ENCODE measurements around the gene SLC7A11.
A peak's percentile ranks its signal among the peaks of the same experiment; 100 is the strongest.

The SLC7A11 gene

DNA sequence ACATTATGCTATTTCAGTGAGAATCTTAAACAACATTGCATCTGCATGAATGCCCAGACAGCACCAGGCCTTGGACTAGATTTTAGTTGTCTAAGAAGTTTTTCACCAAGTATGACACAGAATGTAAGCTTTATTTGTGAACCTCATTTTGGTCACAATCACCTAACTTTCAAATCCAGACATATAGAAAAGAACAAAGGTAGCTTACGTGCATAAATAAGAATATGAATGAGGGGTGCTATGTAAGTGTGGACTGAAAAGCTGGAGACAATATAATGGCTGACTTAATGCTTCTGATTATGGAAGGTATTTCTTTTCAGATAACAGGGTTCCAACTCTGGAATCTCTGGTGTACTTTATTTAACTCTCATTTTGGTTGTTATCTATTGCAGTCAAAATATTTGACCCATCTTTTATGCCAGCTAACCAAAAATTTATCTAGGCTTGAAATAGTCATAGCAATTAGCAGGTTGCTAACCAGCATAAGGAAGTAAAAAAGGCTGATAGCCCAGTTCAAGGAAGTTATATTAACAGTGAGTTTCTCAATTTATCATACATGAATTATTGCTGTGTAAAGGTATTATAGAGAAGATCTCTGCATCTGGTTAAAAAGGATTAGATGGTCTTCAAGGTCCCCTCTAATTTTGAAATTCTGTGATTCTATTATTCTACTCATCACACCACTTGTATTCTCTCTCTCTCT, 36.5 kb downstream of the SLC7A11 start:
- DNase-seq (ENCODE audit: low spot score), result no peak

DNA sequence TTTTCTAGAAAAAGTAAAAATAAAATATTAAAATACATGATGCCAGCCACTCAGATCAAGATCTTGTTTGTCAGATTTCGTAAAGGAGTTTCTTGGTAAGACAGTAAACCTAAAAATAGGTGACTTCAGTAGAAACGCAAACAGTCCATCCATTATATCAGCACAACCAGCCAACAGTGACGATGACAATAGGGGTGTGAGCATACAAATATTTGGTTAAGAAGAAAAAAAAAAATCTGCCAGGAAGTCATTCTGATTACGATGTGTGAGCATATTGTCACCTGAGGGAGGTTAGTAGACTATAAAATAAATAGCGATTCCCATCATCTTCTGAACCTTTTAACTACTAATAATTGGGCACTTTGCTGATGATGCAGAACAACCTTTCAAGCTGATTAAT, 37.6 kb downstream of the SLC7A11 start:
- DNase-seq (ENCODE audit: low spot score), result no peak

DNA sequence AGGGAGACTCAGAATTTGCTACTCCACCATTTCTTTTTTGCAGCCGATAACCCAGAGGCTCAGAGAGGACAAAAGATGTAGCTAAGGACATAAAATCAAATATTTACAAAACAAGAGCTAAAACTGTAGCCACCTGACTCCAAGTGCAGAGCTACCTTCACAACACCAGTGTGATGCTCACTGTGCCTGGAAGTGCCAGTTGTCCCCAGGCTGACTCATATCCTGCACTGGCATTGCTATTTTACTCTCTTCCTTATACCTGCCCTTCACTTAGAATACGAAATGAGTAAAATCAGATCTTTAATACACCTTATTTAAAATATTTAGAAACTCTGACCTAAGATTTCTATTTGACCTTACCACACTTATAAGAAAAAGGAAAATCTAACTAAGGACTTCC, 39.5 kb downstream of the SLC7A11 start:
- no peak for DNase-seq (ENCODE audit: low spot score)

DNA sequence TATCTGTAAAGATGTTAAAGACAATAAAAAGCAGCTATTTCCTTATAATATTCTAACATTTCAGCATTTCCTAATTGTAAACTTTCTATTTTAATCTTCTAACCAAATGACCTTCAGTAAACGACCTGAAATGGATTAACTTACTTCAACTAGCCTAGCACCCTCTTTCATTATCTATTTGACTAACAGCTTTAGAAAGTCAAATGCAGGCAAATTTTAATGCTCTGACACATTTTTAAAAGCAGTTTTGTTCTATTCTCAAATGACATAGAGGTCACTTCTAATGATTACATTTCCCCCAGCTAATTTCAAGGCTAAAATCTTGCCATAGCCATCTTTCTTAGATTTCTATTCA, 41.9 kb downstream of the SLC7A11 start:
- no peak for DNase-seq (ENCODE audit: low spot score)

DNA sequence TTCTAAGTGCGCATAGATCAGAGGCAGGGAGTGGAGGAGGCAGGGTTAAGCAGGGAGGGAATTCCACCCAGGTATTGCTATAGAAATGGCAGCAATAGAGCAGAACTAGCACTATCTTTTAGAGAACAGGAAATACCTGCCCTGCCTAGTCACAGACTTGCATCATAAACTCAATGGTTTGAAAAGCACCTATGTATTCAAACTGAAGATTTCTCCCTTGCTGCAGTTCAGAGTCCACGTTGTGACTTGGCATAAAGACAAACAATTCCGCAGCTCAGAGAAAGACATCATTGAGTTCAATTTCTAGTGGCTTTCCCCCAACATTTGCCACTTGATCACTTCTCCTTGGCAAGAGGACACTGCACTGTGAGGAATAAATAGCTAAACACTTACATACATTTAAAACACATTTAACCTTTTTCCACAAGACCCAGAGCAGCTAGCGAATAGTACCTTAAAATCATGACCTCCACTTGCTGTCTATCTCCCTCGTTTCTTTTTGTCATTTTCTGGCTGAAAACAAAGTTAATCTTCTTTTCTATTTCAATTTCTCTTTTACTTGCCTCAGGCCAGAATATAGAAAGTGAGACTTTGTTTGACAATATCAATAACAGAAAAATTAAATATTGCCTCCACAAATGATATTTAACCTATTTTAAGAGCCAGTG, 42.4 kb downstream of the SLC7A11 start:
- no peak for DNase-seq (ENCODE audit: low spot score)

DNA sequence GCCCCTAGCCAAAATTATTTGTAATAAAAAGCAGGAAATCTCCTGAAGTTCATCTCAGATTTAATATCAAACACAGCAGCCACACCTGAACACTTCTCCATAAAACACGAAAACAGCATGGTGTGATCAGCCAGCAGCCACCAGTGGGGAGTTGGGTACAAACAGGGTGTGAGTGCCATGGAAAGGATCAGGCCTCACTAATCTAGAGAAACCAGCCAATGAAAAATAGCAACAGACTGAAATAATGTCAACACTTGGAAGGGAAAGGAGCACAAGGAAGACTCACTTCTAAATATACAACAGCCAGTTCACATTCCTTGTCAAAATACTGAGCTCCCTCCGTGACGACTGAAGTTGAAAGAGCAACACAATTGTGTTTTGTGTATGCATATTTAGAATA, 46.0 kb downstream of the SLC7A11 start:
- DNase-seq (ENCODE audit: low spot score), result no peak

DNA sequence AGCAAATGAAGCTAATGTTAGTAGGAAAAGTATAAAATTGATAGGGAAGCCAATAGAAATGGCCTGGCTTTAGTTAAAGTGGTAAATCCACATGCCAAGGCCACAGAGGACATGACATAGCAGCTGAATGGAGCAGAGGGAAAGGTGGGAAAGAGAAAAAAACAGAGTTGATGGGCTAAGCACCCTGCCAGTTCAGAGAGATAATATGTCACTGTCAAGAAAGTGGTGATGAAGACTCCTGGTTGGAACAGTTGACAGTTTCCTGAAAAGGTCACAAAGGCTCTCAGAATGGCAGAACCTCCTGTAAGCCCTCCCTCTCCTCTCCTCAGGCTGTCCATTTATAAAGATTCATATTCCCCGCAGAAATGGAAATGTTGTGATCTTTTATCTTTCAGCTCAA, 48.2 kb downstream of the SLC7A11 start:
- no peak for DNase-seq (ENCODE audit: low spot score)

DNA sequence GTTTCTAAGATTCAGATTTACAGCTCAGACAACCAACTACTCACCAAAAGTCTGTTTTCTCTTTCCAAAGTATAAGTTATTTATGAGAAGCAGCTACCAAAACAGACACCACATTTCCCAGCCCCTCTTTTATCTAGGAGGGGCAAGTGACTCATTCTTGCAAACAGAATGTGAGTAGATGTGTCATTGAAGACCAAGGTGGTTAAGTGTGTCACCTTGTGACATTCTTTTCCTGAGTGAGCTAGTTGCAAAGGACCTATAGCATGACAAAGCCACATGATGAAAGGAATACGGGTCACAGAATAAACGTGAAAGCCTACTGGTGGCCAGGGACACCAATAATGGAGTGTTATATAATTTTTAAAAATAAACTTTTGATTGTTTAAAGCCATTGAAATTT, 50.0 kb downstream of the SLC7A11 start:
- DNase-seq (ENCODE audit: low spot score), result no peak

DNA sequence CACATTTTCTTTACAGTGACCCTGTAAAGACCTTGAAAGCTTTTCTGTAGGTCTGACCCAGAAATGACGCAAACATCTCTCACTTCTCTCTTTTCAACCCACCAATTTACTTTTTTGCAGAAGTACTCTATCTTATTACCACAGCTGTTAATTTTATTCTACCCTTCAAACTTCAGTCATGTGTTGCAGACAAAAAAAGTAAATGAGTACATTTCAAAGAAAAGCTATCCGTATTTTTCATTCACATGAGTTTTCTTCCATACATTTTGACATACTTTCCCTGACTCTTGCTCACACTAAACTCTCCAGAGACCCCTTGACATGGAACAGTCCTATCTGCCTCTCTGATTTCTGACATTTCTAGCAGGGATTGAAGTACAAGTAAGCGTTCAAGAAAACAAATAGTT, 51.7 kb downstream of the SLC7A11 start:
- no peak for DNase-seq (ENCODE audit: low spot score)

DNA sequence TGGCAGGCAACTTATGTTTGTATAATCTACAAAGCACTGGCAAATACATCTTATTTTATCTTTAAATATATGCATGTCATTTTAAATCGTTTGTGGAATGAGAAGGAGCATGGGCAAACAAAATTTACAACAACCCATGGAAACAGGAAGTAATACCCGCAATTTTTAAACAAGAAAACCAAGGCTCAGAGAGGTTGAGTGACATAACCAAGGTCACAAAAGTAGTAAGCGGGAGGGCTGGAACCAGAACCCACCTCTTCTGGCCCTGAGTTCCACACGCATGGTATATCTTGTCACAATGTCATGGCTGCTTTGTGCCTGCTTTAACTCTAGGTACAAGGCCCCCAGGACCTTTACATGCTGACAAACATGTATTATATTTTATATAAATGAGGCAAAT, 52.9 kb downstream of the SLC7A11 start:
- DNase-seq (ENCODE audit: low spot score), result no peak

DNA sequence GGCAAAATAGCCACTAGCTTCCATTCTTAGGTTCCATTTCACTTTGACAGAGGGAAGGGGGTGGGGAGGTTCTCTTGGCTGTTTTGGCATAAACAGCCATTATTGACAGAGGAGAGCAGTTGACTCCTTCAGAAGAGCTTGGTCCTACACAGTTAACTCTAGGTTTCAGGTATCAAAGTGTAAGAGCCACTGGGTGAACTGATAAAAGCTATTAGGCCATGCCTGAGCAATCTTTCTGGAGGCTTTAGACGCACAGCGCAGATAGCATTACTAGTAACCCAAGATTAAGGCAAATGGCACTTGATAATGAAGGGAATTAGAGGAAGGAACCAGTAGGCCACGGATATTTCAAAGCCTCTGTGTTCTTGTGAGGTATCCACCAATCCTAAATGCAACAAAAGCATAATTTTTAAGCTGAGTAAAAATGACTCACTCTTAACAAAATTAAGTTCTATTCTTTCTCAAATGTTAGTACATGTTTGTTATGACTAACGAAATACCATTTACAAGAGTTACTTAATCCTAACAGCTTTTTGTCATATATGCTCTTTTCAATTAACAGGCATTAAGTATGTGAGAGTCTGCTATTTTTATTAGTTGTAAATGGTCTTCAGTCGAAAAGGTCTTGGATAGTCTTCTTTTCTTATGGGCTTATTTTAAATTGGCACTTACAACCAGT, 53.6 kb downstream of the SLC7A11 start:
- DNase-seq (ENCODE audit: low spot score), result no peak

DNA sequence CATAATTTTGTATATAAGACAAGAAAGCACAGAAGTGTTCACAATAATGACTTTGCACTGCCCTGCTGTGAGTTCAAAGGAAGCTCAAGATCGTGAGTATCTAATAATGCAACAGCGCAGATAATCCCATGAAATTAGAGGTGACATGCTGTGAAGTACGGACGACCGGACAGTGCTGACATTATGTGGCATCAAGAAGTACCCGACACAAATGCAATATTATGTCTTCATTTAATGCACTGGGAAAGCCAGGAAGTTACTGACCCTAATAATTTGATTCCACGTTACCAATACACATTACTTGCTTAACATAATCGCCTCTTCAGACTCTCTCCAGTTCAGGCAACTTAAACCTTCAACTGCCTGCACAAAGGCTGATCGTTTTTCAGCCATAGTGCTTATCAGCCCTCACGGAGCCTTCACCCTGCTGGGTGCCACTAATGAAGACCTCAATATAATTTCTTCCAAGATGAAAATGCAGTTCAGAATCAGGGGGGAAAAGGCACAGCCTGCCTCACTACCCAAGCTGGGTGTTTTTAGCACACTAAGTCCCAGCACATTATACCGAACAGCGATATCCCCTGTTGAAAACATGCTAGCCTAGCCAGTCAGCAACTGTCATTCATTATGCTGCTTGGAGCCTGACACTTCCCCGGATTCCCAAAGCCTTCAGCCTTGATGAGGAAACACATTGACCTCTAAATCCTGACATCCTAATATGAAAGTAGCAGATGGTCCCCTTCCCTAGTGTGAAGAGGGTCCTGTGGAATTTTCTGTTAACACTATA, 56.1 kb downstream of the SLC7A11 start:
- DNase-seq (ENCODE audit: low spot score), result no peak

DNA sequence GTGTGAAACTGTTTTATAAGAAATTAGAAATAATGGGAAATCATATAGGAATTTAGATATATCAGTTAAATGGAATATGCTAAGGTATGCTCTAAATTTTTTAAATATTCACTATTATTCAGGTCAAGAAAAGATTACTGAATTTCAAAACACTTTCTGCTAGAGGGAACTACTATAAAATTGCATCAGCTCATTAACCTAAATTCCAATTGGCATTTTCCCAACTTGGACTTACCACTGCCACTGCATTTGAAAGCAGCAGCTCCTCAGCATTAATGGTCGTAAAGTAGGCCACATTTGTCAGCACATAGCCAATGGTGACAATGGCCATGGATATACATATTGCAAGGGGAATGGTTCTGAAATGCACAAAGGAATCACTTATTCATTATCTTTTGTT, 57.3 kb downstream of the SLC7A11 start:
- no peak for DNase-seq (ENCODE audit: low spot score)

DNA sequence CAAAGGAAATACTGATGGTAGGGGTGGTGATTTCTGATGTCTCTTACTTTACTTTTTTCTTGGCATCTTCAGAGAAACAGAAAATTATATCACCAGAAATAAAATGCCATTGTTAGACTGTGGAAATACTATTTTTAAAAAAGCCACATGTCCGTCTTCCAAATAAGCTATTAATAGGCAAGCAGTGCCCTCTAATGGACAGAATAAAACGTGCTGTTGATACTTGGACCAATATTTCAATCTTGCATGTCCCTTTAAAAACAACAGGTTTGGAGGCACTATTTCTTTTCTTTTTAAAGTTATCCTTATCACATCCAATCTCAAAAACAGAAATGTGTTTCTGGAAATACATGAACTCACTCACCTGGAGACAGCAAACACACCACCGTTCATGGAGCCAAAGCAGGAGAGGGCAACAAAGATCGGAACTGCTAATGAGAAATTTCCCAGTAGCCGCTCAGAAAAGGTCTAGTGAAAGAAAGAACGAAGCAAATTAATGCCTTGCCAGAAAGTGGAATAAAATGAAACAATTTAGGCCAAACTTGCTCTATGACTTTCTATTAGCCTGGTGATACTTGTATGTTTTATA, 59.2 kb downstream of the SLC7A11 start:
- peak; percentile 71 for DNase-seq (ENCODE audit: low spot score)

DNA sequence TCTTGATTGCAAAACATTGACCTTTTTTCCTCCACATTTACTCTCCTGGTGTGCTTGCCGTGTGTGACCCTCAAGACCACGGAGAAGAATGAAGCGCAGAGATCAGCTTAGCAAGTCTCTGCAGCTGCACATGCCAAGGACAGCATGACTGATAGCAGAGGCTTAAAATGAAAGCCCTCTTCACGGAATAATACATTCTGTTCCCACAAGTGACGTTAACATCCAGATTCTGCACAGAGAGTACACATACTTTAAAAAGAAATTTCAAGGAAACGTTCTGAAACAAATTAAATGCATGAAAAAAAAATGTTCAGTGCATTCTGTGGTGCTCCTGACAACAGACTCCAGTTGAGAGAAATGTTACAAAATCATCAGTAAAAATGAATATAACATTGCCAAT, 60.9 kb downstream of the SLC7A11 start:
- no peak for DNase-seq (ENCODE audit: low spot score)

DNA sequence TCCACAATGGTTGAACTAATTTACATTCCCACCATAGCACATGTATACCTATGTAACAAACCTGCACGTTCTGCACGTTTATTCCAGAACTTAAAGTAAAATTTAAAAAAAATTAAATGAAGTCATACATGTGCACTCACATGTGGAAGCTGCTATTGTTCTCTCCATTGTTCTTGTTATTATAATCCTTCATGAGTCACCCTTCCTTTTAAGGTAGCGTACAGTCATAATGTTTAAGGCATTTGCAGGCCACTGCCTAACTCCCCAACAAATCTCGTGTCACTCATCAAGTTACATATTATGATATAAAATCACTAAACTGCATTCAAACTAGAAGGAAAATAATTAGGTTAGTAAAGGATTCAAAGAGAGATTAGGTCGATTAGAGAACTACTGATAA, 63.6 kb downstream of the SLC7A11 start:
- no peak for DNase-seq (ENCODE audit: low spot score)

DNA sequence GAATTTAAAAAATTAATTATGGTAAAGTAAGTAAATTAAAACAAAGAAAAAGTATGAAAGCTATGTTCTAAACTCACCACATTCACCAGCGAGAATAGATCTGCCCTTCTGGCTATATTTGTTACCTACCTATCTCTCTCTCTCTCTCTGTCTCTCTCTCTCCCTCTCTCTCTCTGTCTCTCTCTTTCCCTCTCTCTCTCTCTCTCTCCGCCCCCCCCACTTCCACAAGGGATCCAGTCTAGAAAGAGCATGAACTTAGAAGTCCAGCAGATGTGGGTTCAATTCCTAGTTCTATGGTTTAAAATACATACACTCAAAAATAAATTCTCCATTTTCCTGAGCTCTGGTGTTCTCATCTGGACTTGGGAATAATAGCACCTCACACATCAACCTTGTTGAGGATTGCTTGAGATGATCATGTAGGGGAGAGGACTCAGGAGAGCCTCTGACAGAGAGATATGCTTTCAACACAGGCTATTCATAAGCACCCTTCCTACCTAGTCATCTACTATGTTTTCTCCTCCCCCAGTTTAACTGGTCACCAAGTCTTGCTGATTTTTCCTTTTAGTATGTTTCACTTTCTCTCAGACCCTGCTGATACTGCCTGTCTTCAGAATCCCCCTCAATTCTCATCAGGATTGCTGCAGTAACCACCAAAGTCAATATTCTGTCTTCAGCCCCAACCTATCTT, 64.7 kb downstream of the SLC7A11 start:
- no peak for DNase-seq (ENCODE audit: low spot score)

DNA sequence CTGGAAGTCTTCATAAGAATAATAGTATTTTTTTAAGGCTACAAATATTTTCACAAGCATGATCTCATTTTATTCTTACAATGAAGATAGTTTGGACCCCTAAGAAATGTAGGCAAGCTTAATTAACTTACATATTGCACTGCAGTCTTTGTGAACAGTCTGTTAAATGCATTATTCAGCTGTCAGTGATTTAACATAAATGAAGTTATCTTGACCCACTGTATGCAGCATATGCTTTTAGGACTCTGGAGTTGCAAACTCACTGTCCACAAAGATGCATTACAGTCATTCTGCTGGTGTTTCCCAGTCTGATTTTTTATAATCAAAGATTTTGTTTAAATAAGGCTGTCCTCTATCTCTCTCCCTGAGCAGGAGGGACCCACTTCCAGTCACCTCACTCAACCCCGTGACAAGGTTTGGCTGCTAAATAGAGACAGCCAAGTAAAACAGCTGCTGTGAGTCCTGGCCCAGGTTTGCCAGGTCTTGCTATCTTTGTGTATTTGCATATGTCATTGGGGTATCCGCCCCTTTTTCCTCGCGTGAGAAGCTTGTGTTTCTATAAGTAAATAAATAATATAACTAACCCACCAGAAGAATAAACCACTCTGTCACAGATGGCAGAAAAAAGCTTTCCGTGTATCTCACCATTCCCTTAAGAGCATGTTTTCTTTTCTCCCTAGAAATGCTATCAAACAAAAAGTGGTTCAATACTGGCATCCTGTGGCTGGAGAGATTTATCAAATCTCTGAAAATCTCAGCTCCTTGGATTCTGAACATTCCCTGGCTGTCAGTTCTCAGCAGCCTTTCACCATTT, 67.0 kb downstream of the SLC7A11 start:
- no peak for DNase-seq (ENCODE audit: low spot score)

DNA sequence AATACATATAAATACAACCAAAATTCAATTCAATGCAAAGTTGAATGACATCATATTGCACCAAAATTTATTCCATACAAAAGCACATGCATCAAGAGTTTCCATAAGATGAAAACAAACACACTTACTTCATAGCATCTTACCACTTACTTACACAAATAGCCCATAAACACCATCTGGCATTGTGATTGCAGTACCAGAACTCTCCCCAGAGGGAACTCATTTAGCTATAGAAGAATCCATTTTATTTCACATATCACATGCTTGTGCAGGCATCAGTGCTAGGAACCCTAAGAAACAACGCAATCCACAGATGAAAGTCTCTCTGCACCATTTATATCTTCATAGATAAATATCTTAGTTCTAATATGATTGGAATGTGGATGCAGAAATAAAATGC, 77.9 kb downstream of the SLC7A11 start:
- DNase-seq (ENCODE audit: low spot score), result no peak

DNA sequence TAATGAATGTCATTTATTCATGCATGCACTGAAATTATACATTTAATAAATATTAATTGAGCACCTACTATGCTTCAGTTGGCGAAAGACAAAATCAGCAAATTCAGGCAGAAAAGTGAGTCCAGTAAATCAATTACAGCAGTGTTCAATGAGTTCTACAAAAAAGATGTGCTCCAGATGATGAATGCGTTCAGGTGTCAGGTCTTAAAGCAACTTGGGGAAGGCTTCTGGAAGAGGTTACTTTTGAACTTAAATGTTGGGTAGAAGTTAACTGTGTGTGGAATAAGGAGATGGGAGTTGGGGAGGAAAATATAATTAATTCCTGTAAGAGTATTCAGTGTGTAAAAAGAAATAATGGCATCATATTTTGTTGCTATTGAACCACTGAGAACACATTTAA, 79.0 kb downstream of the SLC7A11 start:
- no peak for DNase-seq (ENCODE audit: low spot score)

DNA sequence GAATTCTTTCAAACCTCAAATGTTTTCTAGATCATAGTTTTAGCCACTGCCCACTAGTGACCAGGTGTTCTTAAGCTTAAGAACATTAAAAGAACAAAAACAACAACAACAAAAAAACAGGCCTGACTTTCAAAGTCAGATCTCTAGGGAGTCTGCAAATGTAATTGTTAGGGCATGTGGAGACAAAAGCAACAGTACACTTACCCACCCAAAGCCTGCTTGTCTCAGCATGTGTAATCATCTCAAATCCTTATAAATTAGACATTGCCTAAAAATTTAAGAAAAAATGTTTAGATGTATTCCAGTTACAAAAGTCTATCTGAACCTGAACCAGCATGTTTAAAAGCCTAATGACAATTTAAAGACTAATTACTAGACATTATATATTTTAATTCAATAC, 79.9 kb downstream of the SLC7A11 start:
- DNase-seq (ENCODE audit: low spot score), result no peak
